Sigmoid colon (tissue), 4 donors: Measurements from ENCODE around the gene CLCN7.

Experiments used
- CTCF ChIP-seq, 4 experiments: fragments of 450-650 bp in 3 of 4; fragments of 200-600 bp in 1 of 4; IDR thresholded peaks; one replicate each; pipeline ENCODE4 v1.5.1; 2016 to 2019; ENCODE audit warnings: antibody characterized with exemption in 4 of 4, mild to moderate bottlenecking in 3 of 4, moderate library complexity in 2 of 4
- EP300 ChIP-seq, 4 donors: sonication (generic); formaldehyde crosslinking; IDR thresholded peaks; one replicate each; pipeline ENCODE4 v1.6.1; 2017; ENCODE audit warnings: antibody characterized with exemption in 4 of 4
- POLR2A ChIP-seq, 2 donors: fragments of 450-650 bp; IDR thresholded peaks; one replicate each; pipeline ENCODE4 v1.6.1; 2016; ENCODE audit warnings: antibody characterized with exemption in 2 of 2, mild to moderate bottlenecking in 2 of 2, moderate library complexity in 2 of 2
- POLR2AphosphoS5 ChIP-seq, 4 donors: sonication (generic); formaldehyde crosslinking; IDR thresholded peaks; one replicate each; pipeline ENCODE4 v1.6.1; 2017; ENCODE audit warnings: antibody characterized with exemption in 4 of 4

GRCh38 chr16:1398351-1398750 lies 76.5 kb downstream of the CLCN7 start:
- TF ChIP-seq CTCF (IDR thresholded peaks at IDR 0.05) (no peak), POLR2AphosphoS5 (IDR thresholded peaks at IDR 0.05) (no peak), EP300 (IDR thresholded peaks at IDR 0.05) (no peak), POLR2A (IDR thresholded peaks at IDR 0.05) (no peak)
